HG03175 (cell line): ENCODE data around the gene PIMREG.

Source experiments
- ATAC-seq: cut with Tn5 transposase; IDR thresholded peaks from one replicate; pipeline ENCODE4 v1.9.1; 2021; ENCODE audit warnings: mild to moderate bottlenecking, moderate library complexity; ENCODE audit not compliant: unreplicated experiment

Gene PIMREG

GRCh38 chr17:6496640-6497441 lies 52.6 kb downstream of the PIMREG start:
- ATAC-seq: no peak

- ATAC-seq: no peak
Observed at GRCh38 chr17:6497496-6498221, 53.4 kb downstream of the PIMREG start.

- no peak for ATAC-seq
Observed at GRCh38 chr17:6498356-6498755, 54.1 kb downstream of the PIMREG start.

GRCh38 chr17:6498901-6499540 lies 54.8 kb downstream of the PIMREG start:
- ATAC-seq: no peak
